ES-I3 (cell line): ENCODE measurements around the gene L1TD1.
"Not testable (repeated sequence)": the region's sequence is repeated elsewhere in the genome, so short reads cannot be mapped to it uniquely, and the experiment has no call there.

Source experiments
- H3K36me3 ChIP-seq: 2 replicates; pipeline ENCODE4 v1.6.1; 2013; ENCODE audit warnings: mild to moderate bottlenecking, low read length, control low read depth, moderate library complexity; ENCODE audit not compliant: insufficient read depth
- H3K4me1 ChIP-seq: 2 replicates; pipeline ENCODE4 v1.6.1; 2013; ENCODE audit warnings: mild to moderate bottlenecking, control low read depth, low read length; ENCODE audit not compliant: insufficient read depth
- H3K9ac ChIP-seq: 2 replicates; pipeline ENCODE4 v1.6.1; 2013; ENCODE audit warnings: low read depth, mild to moderate bottlenecking, low read length, moderate library complexity
- H3K9me3 ChIP-seq: 2 replicates; pipeline ENCODE4 v1.6.1; 2013; ENCODE audit warnings: mild to moderate bottlenecking, low read length, moderate library complexity; ENCODE audit not compliant: control insufficient read depth, insufficient read depth

Gene L1TD1

GRCh38 chr1:62194651-62195544 lies at the start of gene L1TD1:
Gene L1TD1 (plus strand): TSS chr1:62194849. CDS start chr1:62206629, 11,780 bp downstream.
- H3K4me1 ChIP-seq = peaks cover 13% of the 10 kb centered on the region
- H3K9ac ChIP-seq = peak within 1 kb of the TSS; percentile 97
- H3K36me3 ChIP-seq = peaks cover 27% of the 10 kb centered on the region
- no peaks in the 10 kb centered on the region for H3K9me3 ChIP-seq

GRCh38 chr1:62159940-62160348 lies 34.7 kb upstream of the L1TD1 start:
- no peaks in the 10 kb centered on the region for H3K4me1 ChIP-seq
- no peak overlapping the region for H3K9ac ChIP-seq
- H3K9me3 ChIP-seq = no peaks in the 10 kb centered on the region
- H3K36me3 ChIP-seq = no peaks in the 10 kb centered on the region

GRCh38 chr1:62161711-62162110 lies 32.9 kb upstream of the L1TD1 start:
- no peaks in the 10 kb centered on the region for H3K4me1 ChIP-seq
- no peak overlapping the region for H3K9ac ChIP-seq
- no peaks in the 10 kb centered on the region for H3K9me3 ChIP-seq
- no peaks in the 10 kb centered on the region for H3K36me3 ChIP-seq

GRCh38 chr1:62170380-62170779 lies 24.3 kb upstream of the L1TD1 start:
- not testable (repeated sequence) for H3K9me3 ChIP-seq, H3K9ac ChIP-seq, H3K36me3 ChIP-seq, H3K4me1 ChIP-seq

- no peaks in the 10 kb centered on the region for H3K36me3 ChIP-seq
- no peaks in the 10 kb centered on the region for H3K9me3 ChIP-seq
- peaks cover 20% of the 10 kb centered on the region for H3K4me1 ChIP-seq
- H3K9ac ChIP-seq = no peak overlapping the region
Measured at GRCh38 chr1:62175568-62176179, 19.0 kb upstream of the L1TD1 start.

- H3K9ac ChIP-seq = no peak overlapping the region
- peaks cover 29% of the 10 kb centered on the region for H3K4me1 ChIP-seq
- no peaks in the 10 kb centered on the region for H3K36me3 ChIP-seq
- no peaks in the 10 kb centered on the region for H3K9me3 ChIP-seq
Measured at GRCh38 chr1:62176597-62177312, 17.9 kb upstream of the L1TD1 start.

GRCh38 chr1:62177621-62178020 lies 17.0 kb upstream of the L1TD1 start:
- Histone ChIP-seq H3K9ac (no peak overlapping the region), H3K4me1 (peaks cover 38% of the 10 kb centered on the region), H3K9me3 (no peaks in the 10 kb centered on the region), H3K36me3 (no peaks in the 10 kb centered on the region)

GRCh38 chr1:62178372-62178771 lies 16.3 kb upstream of the L1TD1 start:
- no peaks in the 10 kb centered on the region for H3K9me3 ChIP-seq
- H3K9ac ChIP-seq = no peak overlapping the region
- no peaks in the 10 kb centered on the region for H3K36me3 ChIP-seq
- H3K4me1 ChIP-seq = peaks cover 45% of the 10 kb centered on the region

GRCh38 chr1:62180054-62180453 lies 14.6 kb upstream of the L1TD1 start:
- H3K9me3 ChIP-seq, H3K9ac ChIP-seq, H3K36me3 ChIP-seq: not testable (repeated sequence)
- H3K4me1 ChIP-seq = peaks cover 51% of the 10 kb centered on the region

GRCh38 chr1:62180639-62181038 lies 14.0 kb upstream of the L1TD1 start:
- Histone ChIP-seq H3K36me3 (no peaks in the 10 kb centered on the region), H3K9ac (no peak overlapping the region), H3K4me1 (peaks cover 47% of the 10 kb centered on the region), H3K9me3 (no peaks in the 10 kb centered on the region)

- Histone ChIP-seq H3K9me3 (no peaks in the 10 kb centered on the region), H3K9ac (no peak overlapping the region), H3K4me1 (peaks cover 47% of the 10 kb centered on the region), H3K36me3 (no peaks in the 10 kb centered on the region)
Measured at GRCh38 chr1:62181532-62181931, 13.1 kb upstream of the L1TD1 start.

GRCh38 chr1:62182157-62182556 lies 12.5 kb upstream of the L1TD1 start:
- peaks cover 41% of the 10 kb centered on the region for H3K4me1 ChIP-seq
- H3K36me3 ChIP-seq, H3K9ac ChIP-seq, H3K9me3 ChIP-seq: not testable (repeated sequence)

- not testable (repeated sequence) for H3K36me3 ChIP-seq, H3K9me3 ChIP-seq
- H3K9ac ChIP-seq = peak overlapping the region; percentile 8; the same call in 1 of the 2 replicates
- H3K4me1 ChIP-seq = peaks cover 41% of the 10 kb centered on the region
Measured at GRCh38 chr1:62183164-62184020, 11.3 kb upstream of the L1TD1 start.

GRCh38 chr1:62184336-62184735 lies 10.3 kb upstream of the L1TD1 start:
- peaks cover 41% of the 10 kb centered on the region for H3K4me1 ChIP-seq
- no peaks in the 10 kb centered on the region for H3K36me3 ChIP-seq
- H3K9ac ChIP-seq = no peak overlapping the region
- no peaks in the 10 kb centered on the region for H3K9me3 ChIP-seq
